ENCODE measurements around the gene TAC3.

DNA sequence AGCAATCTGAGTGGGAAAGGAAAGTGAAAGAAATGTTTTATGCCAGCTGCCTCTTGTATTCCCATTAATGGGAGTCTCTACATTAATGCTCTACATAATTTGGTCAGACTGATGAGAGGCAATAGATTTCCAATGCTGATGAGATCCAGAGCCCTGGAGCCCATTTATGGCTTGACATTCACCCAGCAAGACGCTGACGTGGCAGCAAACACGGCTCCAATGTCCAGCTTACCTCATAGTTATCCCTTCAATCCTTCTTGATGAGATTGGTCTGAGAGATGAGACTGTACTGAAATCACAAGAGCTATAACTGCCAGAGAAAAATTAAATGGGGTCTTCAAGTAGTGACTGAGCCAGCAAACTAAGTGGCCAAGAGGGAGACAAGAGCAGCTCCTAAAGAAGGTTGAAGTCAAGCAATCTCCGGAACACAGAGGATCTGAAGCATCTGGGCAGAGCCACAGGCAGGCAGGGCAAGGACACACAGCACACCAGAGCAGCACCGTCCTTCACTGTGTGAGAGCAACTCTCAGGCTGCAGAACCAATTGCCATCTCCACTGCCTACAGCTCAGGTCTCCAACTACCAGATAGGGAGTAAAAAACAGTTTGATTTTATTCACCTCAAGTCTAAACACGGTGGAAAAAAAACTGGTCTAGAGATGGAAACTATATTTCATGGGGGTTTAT, 40.9 kb upstream of the TAC3 start:
- no peak for TF ChIP-seq POLR2AphosphoS5 (IDR thresholded peaks at IDR 0.05)
- TF ChIP-seq POLR2A (IDR thresholded peaks at IDR 0.05): no peak
- TF ChIP-seq, protein P1, sequence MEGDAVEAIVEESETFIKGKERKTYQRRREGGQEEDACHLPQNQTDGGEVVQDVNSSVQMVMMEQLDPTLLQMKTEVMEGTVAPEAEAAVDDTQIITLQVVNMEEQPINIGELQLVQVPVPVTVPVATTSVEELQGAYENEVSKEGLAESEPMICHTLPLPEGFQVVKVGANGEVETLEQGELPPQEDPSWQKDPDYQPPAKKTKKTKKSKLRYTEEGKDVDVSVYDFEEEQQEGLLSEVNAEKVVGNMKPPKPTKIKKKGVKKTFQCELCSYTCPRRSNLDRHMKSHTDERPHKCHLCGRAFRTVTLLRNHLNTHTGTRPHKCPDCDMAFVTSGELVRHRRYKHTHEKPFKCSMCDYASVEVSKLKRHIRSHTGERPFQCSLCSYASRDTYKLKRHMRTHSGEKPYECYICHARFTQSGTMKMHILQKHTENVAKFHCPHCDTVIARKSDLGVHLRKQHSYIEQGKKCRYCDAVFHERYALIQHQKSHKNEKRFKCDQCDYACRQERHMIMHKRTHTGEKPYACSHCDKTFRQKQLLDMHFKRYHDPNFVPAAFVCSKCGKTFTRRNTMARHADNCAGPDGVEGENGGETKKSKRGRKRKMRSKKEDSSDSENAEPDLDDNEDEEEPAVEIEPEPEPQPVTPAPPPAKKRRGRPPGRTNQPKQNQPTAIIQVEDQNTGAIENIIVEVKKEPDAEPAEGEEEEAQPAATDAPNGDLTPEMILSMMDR (IDR thresholded peaks at IDR 0.05): no peak

Data from prostate gland (tissue), 2 donors.